Body of pancreas (tissue), 4 donors: ENCODE results near the gene TBC1D17.

Source experiments
- POLR2A ChIP-seq, 3 donors: fragments of 450-650 bp; IDR thresholded peaks; one replicate each; pipeline ENCODE4 v1.6.1; 2016; ENCODE audit warnings: antibody characterized with exemption in 3 of 3, mild to moderate bottlenecking in 2 of 3
- TF ChIP-seq, protein P1 (sequence below), 7 experiments: fragments of 450-650 bp in 4 of 7; fragments of 200-600 bp in 3 of 7; sonication (generic) in 3 of 7; IDR thresholded peaks; one replicate each; pipeline ENCODE4 v1.5.1; 2016 to 2019; ENCODE audit warnings: antibody characterized with exemption in 7 of 7

GRCh38 chr19:49877020-49877878, at the start of gene TBC1D17, which contains the start of gene AKT1S1:
- TF ChIP-seq POLR2A (IDR thresholded peaks at IDR 0.05) = peak; percentile 63 to 94 (median 87)
- TF ChIP-seq, protein P1, sequence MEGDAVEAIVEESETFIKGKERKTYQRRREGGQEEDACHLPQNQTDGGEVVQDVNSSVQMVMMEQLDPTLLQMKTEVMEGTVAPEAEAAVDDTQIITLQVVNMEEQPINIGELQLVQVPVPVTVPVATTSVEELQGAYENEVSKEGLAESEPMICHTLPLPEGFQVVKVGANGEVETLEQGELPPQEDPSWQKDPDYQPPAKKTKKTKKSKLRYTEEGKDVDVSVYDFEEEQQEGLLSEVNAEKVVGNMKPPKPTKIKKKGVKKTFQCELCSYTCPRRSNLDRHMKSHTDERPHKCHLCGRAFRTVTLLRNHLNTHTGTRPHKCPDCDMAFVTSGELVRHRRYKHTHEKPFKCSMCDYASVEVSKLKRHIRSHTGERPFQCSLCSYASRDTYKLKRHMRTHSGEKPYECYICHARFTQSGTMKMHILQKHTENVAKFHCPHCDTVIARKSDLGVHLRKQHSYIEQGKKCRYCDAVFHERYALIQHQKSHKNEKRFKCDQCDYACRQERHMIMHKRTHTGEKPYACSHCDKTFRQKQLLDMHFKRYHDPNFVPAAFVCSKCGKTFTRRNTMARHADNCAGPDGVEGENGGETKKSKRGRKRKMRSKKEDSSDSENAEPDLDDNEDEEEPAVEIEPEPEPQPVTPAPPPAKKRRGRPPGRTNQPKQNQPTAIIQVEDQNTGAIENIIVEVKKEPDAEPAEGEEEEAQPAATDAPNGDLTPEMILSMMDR (IDR thresholded peaks at IDR 0.05) = peak in 1 of 7 experiments; percentile 1
